ENCODE measurements around the gene GM2A. TPM values are rescaled to one million over a fixed set of nuclear protein-coding genes. Genes with fewer than 3 reads are reported as not detected.

The GM2A gene
- total and polyA plus RNA-seq, 2 of the 8 experiments (the other 6 are each of a cell fraction or from before 2014, with no cell fraction given): 18.5 to 32.2 TPM

GRCh38 chr5:151251001-151251551 lies 1.9 kb upstream of the GM2A start:
- CTCF ChIA-PET (ENCODE audit: partially characterized antibody): interaction anchor here (0.6 to 5.1 kb wide), 9 partner anchors 9 to 273 kb away, joined by 3 to 36 read pairs (median 3); no protein-coding TSS in a partner anchor
- WGBS, 2 experiments (ENCODE audit: extremely low coverage in 1 of 2, insufficient coverage in 1 of 2, insufficient read length in 1 of 2, insufficient replicate concordance in 2 of 2, low coverage in 1 of 2, low lambda C conversion rate in 2 of 2, missing lambda C conversion rate in 1 of 2): 85% methylated on average over 5 of the region's 5 CpGs; no CpG with 5 or more reads in 1 of the 2 experiments
- FAIRE-seq: no peak

More at GRCh38 chr5:151251001-151251551, 1.9 kb upstream of the GM2A start:
- no peaks in the 10 kb centered on the region for H3K79me1 ChIP-seq (ENCODE audit: low read depth, low read length)
- H4K91ac ChIP-seq (replicated peaks; ENCODE audit: insufficient read length, low read length): peak overlapping the region; percentile 38
- POLR2A ChIA-PET (ENCODE audit: partially characterized antibody): interaction anchor here (1.5 kb wide), 1 partner anchor 9 kb away, joined by 4 read pairs; no protein-coding TSS in a partner anchor
- no peak overlapping the region for H3K14ac ChIP-seq (ENCODE audit: insufficient read length)
- H2BK120ac ChIP-seq (replicated peaks; ENCODE audit: low read depth, low read length): no peak overlapping the region
- no peak overlapping the region for H3K56ac ChIP-seq (replicated peaks; ENCODE audit: insufficient read length, low read depth, low read length)
- peak overlapping the region; percentile 72 for H2AFZ ChIP-seq (ENCODE audit: low read length)
- no peak overlapping the region; a peak in 1 of 4 replicates for H3K4me2 ChIP-seq (ENCODE audit: insufficient read depth in 1 of 2, low read depth in 2 of 2, low read length in 2 of 2)
- TF ChIP-seq SP4 (IDR thresholded peaks at IDR 0.05; ENCODE audit: low read length) (no peak), HDAC2 (IDR thresholded peaks at IDR 0.05; ENCODE audit: borderline replicate concordance in 1 of 2, low read depth in 2 of 2, low read length in 2 of 2) (no peak), SIX5 (IDR thresholded peaks at IDR 0.05; ENCODE audit: low read depth, low read length) (no peak)
- no peaks in the 10 kb centered on the region for H4K20me1 ChIP-seq (replicated peaks in 1 of 2; ENCODE audit: control insufficient read depth in 1 of 2, insufficient read depth in 2 of 2, low read length in 2 of 2)
- no peak overlapping the region for H2BK12ac ChIP-seq (ENCODE audit: low read depth, low read length)
- H3K9ac ChIP-seq (replicated peaks in 1 of 4; ENCODE audit: extremely low read depth in 1 of 4, low read depth in 3 of 4, low read length in 3 of 4): no peak overlapping the region
- H2BK15ac ChIP-seq (ENCODE audit: low read length): no peak overlapping the region
- H3K79me2 ChIP-seq (ENCODE audit: control insufficient read depth in 1 of 2, insufficient read depth in 2 of 2, low read length in 2 of 2): peaks cover 0 to 8% of the 10 kb centered on the region in 2 experiments; a peak in 1 of 4 replicates
- no peak overlapping the region for H3K4me3 ChIP-seq (ENCODE audit: extremely low read depth in 1 of 4, insufficient read depth in 2 of 4, low read depth in 3 of 4, low read length in 4 of 4)
- H4K8ac ChIP-seq (ENCODE audit: extremely low read depth, insufficient read depth, low read length): no peak overlapping the region
- no peak overlapping the region for H2AK5ac ChIP-seq (ENCODE audit: low read depth, low read length)
- no peak for DNase-seq (ENCODE audit: low read depth in 1 of 2, low spot score in 2 of 2)
- H2BK20ac ChIP-seq (ENCODE audit: low read length): no peak overlapping the region
- no peak overlapping the region for H3K27ac ChIP-seq (ENCODE audit: low read depth, low read length)
- H4K5ac ChIP-seq (ENCODE audit: insufficient read length, low read depth, low read length): no peak overlapping the region
- no peaks in the 10 kb centered on the region for H3K9me3 ChIP-seq (ENCODE audit: insufficient read depth in 2 of 2, low read depth in 1 of 2, low read length in 1 of 2)
- no peaks in the 10 kb centered on the region; a peak in 1 of 8 replicates for H3K36me3 ChIP-seq (ENCODE audit: control insufficient read depth in 2 of 4, insufficient read depth in 4 of 4, low read length in 3 of 4)
- H3K23ac ChIP-seq (ENCODE audit: insufficient read length): no peak overlapping the region
- H3K23me2 ChIP-seq (ENCODE audit: low read depth, low read length): peaks cover 6% of the 10 kb centered on the region; the same call in 1 of the 2 replicates
- H3K4ac ChIP-seq (replicated peaks; ENCODE audit: insufficient read length, low read depth, low read length): no peak overlapping the region
- H3K18ac ChIP-seq (ENCODE audit: extremely low read depth, low read length): no peak overlapping the region
- no peaks in the 10 kb centered on the region for H3K27me3 ChIP-seq (replicated peaks in 1 of 4; ENCODE audit: control insufficient read depth in 3 of 4, extremely low read depth in 1 of 4, insufficient read depth in 3 of 4, low read length in 3 of 4)
- H3K4me1 ChIP-seq (replicated peaks in 1 of 4; ENCODE audit: control insufficient read depth in 3 of 4, insufficient read depth in 4 of 4, low read length in 3 of 4): peaks cover 0 to 5% (median 3%) of the 10 kb centered on the region in 4 experiments; a peak in 6 of 7 replicates
- H2BK5ac ChIP-seq (ENCODE audit: low read depth, low read length): no peak overlapping the region
